Measurements from ENCODE around the gene TXN2.

Gene TXN2

DNA sequence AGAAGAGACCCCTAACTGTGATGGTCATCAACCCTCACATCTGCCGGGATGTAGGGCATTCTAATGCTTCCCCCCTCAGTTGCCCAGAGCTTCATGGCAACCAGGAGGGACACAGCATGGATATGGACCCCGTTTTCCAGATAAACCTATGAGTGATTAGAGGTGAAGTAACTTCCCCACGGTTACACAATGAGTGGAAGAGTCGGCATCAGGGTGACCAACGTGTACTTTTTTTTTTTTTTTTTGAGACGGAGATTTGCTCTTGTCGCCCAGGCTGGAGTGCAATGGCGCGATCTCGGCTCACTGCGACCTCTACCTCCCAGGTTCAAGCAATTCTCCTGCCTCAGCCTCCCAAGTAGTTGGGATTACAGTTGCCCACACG, 25.0 kb downstream of the TXN2 start:
- Histone ChIP-seq H4K20me1 (ENCODE audit: insufficient read depth, low read length) (no peaks in the 10 kb centered on the region), H3K9ac (ENCODE audit: low read depth, low read length) (no peak overlapping the region), H3K27me3 (ENCODE audit: insufficient read depth, low read length, poor library complexity) (no peaks in the 10 kb centered on the region), H3K4me2 (ENCODE audit: insufficient read depth, low read length) (no peak overlapping the region), H3K79me2 (ENCODE audit: insufficient read depth, low read length) (no peaks in the 10 kb centered on the region), H3K4me3 (ENCODE audit: low read depth in 1 of 2, low read length in 2 of 2) (no peak overlapping the region), H3K4me1 (ENCODE audit: insufficient read depth, low read length) (peaks cover 23% of the 10 kb centered on the region), H3K27ac (ENCODE audit: low read length) (no peak overlapping the region), H2AFZ (ENCODE audit: low read depth, low read length) (no peak overlapping the region), H3K36me3 (ENCODE audit: insufficient read depth, low read length) (no peaks in the 10 kb centered on the region), H3K9me3 (ENCODE audit: insufficient read depth, low read length, severe bottlenecking) (no peaks in the 10 kb centered on the region)
- DNase-seq: no peak
- TF ChIP-seq EZH2 (IDR thresholded peaks at IDR 0.05; ENCODE audit: borderline replicate concordance, low read depth, low read length, severe bottlenecking): no peak
- TF ChIP-seq, protein P1, sequence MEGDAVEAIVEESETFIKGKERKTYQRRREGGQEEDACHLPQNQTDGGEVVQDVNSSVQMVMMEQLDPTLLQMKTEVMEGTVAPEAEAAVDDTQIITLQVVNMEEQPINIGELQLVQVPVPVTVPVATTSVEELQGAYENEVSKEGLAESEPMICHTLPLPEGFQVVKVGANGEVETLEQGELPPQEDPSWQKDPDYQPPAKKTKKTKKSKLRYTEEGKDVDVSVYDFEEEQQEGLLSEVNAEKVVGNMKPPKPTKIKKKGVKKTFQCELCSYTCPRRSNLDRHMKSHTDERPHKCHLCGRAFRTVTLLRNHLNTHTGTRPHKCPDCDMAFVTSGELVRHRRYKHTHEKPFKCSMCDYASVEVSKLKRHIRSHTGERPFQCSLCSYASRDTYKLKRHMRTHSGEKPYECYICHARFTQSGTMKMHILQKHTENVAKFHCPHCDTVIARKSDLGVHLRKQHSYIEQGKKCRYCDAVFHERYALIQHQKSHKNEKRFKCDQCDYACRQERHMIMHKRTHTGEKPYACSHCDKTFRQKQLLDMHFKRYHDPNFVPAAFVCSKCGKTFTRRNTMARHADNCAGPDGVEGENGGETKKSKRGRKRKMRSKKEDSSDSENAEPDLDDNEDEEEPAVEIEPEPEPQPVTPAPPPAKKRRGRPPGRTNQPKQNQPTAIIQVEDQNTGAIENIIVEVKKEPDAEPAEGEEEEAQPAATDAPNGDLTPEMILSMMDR (IDR thresholded peaks at IDR 0.05; ENCODE audit: borderline replicate concordance, extremely low read depth, low read length, poor library complexity, severe bottlenecking): no peak
- no peak for ATAC-seq (ENCODE audit: insufficient read depth, low read depth)

DNA sequence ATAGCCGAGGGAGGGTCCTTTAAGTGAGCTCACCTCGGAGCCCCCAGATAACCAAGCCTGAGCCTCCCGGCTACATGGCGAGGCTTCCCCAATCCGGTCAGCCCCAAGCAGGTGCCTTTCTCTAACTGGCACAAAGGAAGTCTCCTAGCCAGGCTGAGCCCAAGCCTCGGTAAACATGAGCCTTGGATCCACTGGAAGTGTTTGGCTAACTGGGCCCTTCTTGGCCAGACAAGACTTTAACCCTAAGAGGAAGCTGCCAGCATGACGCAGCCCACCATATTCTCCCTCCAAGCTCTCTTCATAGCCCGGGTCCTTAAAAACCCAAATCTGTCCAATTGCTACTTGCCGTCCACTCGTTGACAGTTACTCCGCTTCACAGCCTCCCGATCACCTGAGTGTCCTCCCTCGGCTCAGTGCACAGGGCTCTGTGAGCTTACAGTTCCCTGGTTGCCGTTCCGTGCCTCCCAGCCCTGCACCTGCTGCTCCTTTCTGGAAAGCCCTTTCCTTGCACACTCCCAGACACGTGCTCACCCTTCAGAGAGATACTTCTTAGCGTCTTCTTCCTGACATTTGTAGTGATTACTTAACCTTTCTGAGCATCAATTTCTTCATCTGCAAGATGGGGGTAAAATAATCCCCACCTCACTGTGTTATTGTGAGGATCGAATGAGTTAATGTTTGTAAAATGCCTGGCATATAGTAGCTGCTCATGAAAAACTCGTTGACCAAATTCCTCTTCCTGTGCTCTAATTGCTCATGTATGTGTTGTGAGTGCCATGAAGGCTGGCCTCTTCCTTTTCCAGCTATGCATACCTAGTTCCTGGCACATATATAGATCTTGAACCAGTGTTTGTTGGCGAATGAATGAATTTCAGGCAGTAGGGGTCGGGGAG, 25.6 kb downstream of the TXN2 start:
- no peaks in the 10 kb centered on the region for H3K79me2 ChIP-seq (ENCODE audit: insufficient read depth, low read length)
- H3K27me3 ChIP-seq (ENCODE audit: insufficient read depth, low read length, poor library complexity): no peaks in the 10 kb centered on the region
- ATAC-seq (ENCODE audit: insufficient read depth, low read depth): no peak
- H3K4me2 ChIP-seq (ENCODE audit: insufficient read depth, low read length): peak overlapping the region; percentile 90
- H3K4me3 ChIP-seq (ENCODE audit: low read depth in 1 of 2, low read length in 2 of 2): peak overlapping the region in 1 of 2 experiments; percentile 63; a peak in 3 of 4 replicates
- H4K20me1 ChIP-seq (ENCODE audit: insufficient read depth, low read length): no peaks in the 10 kb centered on the region
- H3K27ac ChIP-seq (ENCODE audit: low read length): peak overlapping the region; percentile 84
- no peaks in the 10 kb centered on the region for H3K36me3 ChIP-seq (ENCODE audit: insufficient read depth, low read length)
- H3K4me1 ChIP-seq (ENCODE audit: insufficient read depth, low read length): peaks cover 23% of the 10 kb centered on the region
- H2AFZ ChIP-seq (ENCODE audit: low read depth, low read length): peak overlapping the region; percentile 82
- no peaks in the 10 kb centered on the region for H3K9me3 ChIP-seq (ENCODE audit: insufficient read depth, low read length, severe bottlenecking)
- H3K9ac ChIP-seq (ENCODE audit: low read depth, low read length): peak overlapping the region; percentile 68
- no peak for DNase-seq
- TF ChIP-seq EZH2 (IDR thresholded peaks at IDR 0.05; ENCODE audit: borderline replicate concordance, low read depth, low read length, severe bottlenecking): no peak
- TF ChIP-seq, protein P1 (IDR thresholded peaks at IDR 0.05; ENCODE audit: borderline replicate concordance, extremely low read depth, low read length, poor library complexity, severe bottlenecking): no peak

DNA sequence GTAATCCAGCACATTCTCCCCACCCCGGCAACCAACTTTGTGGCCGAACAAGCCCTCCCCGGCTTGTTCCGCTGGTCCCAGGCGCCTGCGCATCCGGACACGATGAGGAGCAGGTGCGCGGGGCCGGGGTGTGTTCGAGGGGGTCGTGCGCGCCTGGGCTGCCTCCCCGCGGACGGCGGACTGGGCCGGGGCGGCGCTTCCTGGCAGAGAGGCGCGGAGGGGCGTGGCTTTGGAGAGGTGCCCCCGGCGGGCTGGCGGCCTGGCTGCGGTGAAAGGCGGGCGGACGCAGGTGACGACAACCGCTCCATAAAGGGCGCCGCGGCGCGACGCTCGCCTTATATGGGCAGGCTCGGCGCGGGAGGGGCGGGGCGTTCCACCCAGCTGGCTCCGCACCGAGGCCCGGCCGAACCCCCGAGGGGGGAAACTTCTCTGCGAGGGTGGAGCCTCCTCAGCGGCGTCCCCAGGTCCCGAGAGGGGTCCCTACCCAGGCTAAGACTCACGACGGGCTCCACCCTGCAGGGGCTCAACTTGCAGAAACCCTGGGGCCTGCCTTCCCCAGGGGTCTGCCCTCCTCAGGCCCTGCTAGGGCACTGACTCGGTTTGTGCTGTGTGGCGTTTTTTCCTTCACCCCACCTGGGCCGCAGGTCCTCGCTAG, 26.4 kb downstream of the TXN2 start:
- ATAC-seq (ENCODE audit: insufficient read depth, low read depth): peak; percentile 91

More for the DNA sequence above, 26.4 kb downstream of the TXN2 start:
- H4K20me1 ChIP-seq (ENCODE audit: insufficient read depth, low read length): no peaks in the 10 kb centered on the region
- H2AFZ ChIP-seq (ENCODE audit: low read depth, low read length): peak overlapping the region; percentile 82
- H3K27me3 ChIP-seq (ENCODE audit: insufficient read depth, low read length, poor library complexity): no peaks in the 10 kb centered on the region
- H3K4me2 ChIP-seq (ENCODE audit: insufficient read depth, low read length): peak overlapping the region; percentile 90
- no peaks in the 10 kb centered on the region for H3K36me3 ChIP-seq (ENCODE audit: insufficient read depth, low read length)
- peaks cover 23% of the 10 kb centered on the region for H3K4me1 ChIP-seq (ENCODE audit: insufficient read depth, low read length)
- H3K9ac ChIP-seq (ENCODE audit: low read depth, low read length): peak overlapping the region; percentile 68
- peak overlapping the region; percentile 84 for H3K27ac ChIP-seq (ENCODE audit: low read length)
- H3K79me2 ChIP-seq (ENCODE audit: insufficient read depth, low read length): no peaks in the 10 kb centered on the region
- TF ChIP-seq EZH2 (IDR thresholded peaks at IDR 0.05; ENCODE audit: borderline replicate concordance, low read depth, low read length, severe bottlenecking): no peak
- TF ChIP-seq, protein P1 (IDR thresholded peaks at IDR 0.05; ENCODE audit: borderline replicate concordance, extremely low read depth, low read length, poor library complexity, severe bottlenecking): peak; percentile 28
- no peaks in the 10 kb centered on the region for H3K9me3 ChIP-seq (ENCODE audit: insufficient read depth, low read length, severe bottlenecking)
- peak overlapping the region; percentile 18 to 63; a peak in 3 of 4 replicates for H3K4me3 ChIP-seq (ENCODE audit: low read depth in 1 of 2, low read length in 2 of 2)
- peak; percentile 97 for DNase-seq
